Medulla oblongata (tissue), 1 donor: ENCODE data around the gene EXOC6B.

Experiments
- DNase-seq: peaks from one replicate; pipeline ENCODE4 v3.0.0-alpha.2; 2015; ENCODE audit errors: extremely low spot score

EXOC6B gene

GRCh38 chr2:72825257-72826155 is at the start of gene EXOC6B:
Gene EXOC6B (minus strand): TSS chr2:72826033.
- peak; percentile 93 for DNase-seq

- DNase-seq = no peak
These were observed 46.0 kb upstream of the EXOC6B start for GRCh38 chr2:72871880-72872279.

- no peak for DNase-seq
These were observed 45.2 kb upstream of the EXOC6B start for GRCh38 chr2:72871060-72871459.

- no peak for DNase-seq
These were observed 38.7 kb upstream of the EXOC6B start for GRCh38 chr2:72864500-72864899.

- DNase-seq = no peak
These were observed 37.2 kb upstream of the EXOC6B start for GRCh38 chr2:72863046-72863445.

- DNase-seq = peak; percentile 92
These were observed 36.6 kb upstream of the EXOC6B start for GRCh38 chr2:72862239-72862988.

GRCh38 chr2:72859831-72860262 is 34.0 kb upstream of the EXOC6B start:
- DNase-seq = peak; percentile 85

GRCh38 chr2:72851333-72851732 is 25.5 kb upstream of the EXOC6B start:
- DNase-seq = no peak

- no peak for DNase-seq
These were observed 23.3 kb upstream of the EXOC6B start for GRCh38 chr2:72849138-72849462.

- DNase-seq = no peak
These were observed 22.8 kb upstream of the EXOC6B start for GRCh38 chr2:72848436-72849137.

- no peak for DNase-seq
These were observed 21.9 kb upstream of the EXOC6B start for GRCh38 chr2:72847534-72848315.

- DNase-seq = no peak
These were observed 20.6 kb upstream of the EXOC6B start for GRCh38 chr2:72846171-72847095.

- DNase-seq = no peak
These were observed 17.5 kb upstream of the EXOC6B start for GRCh38 chr2:72843301-72843700.

- no peak for DNase-seq
These were observed 15.8 kb upstream of the EXOC6B start for GRCh38 chr2:72841462-72842125.

GRCh38 chr2:72840066-72840465 is 14.2 kb upstream of the EXOC6B start:
- DNase-seq = no peak

- no peak for DNase-seq
These were observed 11.3 kb upstream of the EXOC6B start for GRCh38 chr2:72837171-72837570.

GRCh38 chr2:72835403-72835802 is 9.6 kb upstream of the EXOC6B start:
- no peak for DNase-seq

- no peak for DNase-seq
These were observed 8.8 kb upstream of the EXOC6B start for GRCh38 chr2:72834596-72834995.

GRCh38 chr2:72833084-72833714 is 7.4 kb upstream of the EXOC6B start:
- no peak for DNase-seq
